HepG2 (cell line): ENCODE results near the gene COL13A1.

Source experiments
- CTCF ChIP-seq: sonication (generic); formaldehyde crosslinking; IDR thresholded peaks from 2 replicates; pipeline ENCODE4 v1.5.0; 2020; ENCODE audit warnings: mild to moderate bottlenecking, missing genetic modification reagents, moderate library complexity
- EZH2 ChIP-seq: conservative IDR thresholded peaks from 2 replicates; pipeline ENCODE4 v1.6.1; 2012; ENCODE audit warnings: mild to moderate bottlenecking, low read depth, low read length, moderate library complexity
- HDAC6 ChIP-seq: fragments of 200-600 bp; sonication (generic); IDR thresholded peaks from 2 replicates; pipeline ENCODE4 v1.7.0; 2017; ENCODE audit warnings: mild to moderate bottlenecking, antibody characterized with exemption, low read length, low read depth
- MXI1 ChIP-seq: IDR thresholded peaks from 3 replicates; pipeline ENCODE4 v1.6.1; 2012; ENCODE audit warnings: low read depth, low read length, inconsistent platforms, borderline replicate concordance
- REST ChIP-seq, 2 experiments: IDR thresholded peaks; 2 replicates each; pipeline ENCODE4 v1.6.1; 2011 to 2012; ENCODE audit warnings: low read length in 2 of 2, borderline replicate concordance in 1 of 2, low read depth in 1 of 2, mild to moderate bottlenecking in 1 of 2, moderate library complexity in 1 of 2
- SIN3B ChIP-seq: fragments of 150-350 bp; IDR thresholded peaks from 2 replicates; pipeline ENCODE4 v1.6.1; 2014; ENCODE audit warnings: low read length
- ZNF580 ChIP-seq: IDR thresholded peaks from 2 replicates; pipeline ENCODE4 v1.6.1; 2016; ENCODE audit warnings: low read depth, borderline replicate concordance
- ZNF704 ChIP-seq: sonication (generic); formaldehyde crosslinking; IDR thresholded peaks from 2 replicates; pipeline ENCODE4 v1.8.1; 2023; ENCODE audit warnings: mild to moderate bottlenecking, inconsistent platforms, moderate library complexity, missing genetic modification reagents, borderline replicate concordance
- ZNF747 ChIP-seq: sonication (generic); formaldehyde crosslinking; IDR thresholded peaks from 2 replicates; pipeline ENCODE4 v1.8.1; 2023; ENCODE audit warnings: missing genetic modification reagents, mild to moderate bottlenecking, borderline replicate concordance
- ZZZ3 ChIP-seq: sonication (generic); formaldehyde crosslinking; IDR thresholded peaks from 2 replicates; pipeline ENCODE4 v1.4.0; 2020; ENCODE audit warnings: missing genetic modification reagents, mild to moderate bottlenecking, borderline replicate concordance

GRCh38 chr10:69772933-69773704 lies 28.6 kb upstream of the COL13A1 start:
- TF ChIP-seq MXI1 = no peak
- TF ChIP-seq REST (IDR thresholded peaks at IDR 0.05; ENCODE audit: borderline replicate concordance in 1 of 2, low read depth in 1 of 2, low read length in 2 of 2) = no peak
- TF ChIP-seq EZH2 = no peak
- TF ChIP-seq HDAC6 = no peak
- TF ChIP-seq ZNF747 (CRISPR knock-in tag) = no peak
- TF ChIP-seq ZZZ3 (CRISPR knock-in tag) = no peak
- no peak for TF ChIP-seq ZNF580 (CRISPR knock-in tag)
- no peak for TF ChIP-seq SIN3B
- no peak for TF ChIP-seq CTCF
- TF ChIP-seq ZNF704 (CRISPR knock-in tag) = no peak
